ENCODE measurements around the gene CD7.

The CD7 gene

DNA sequence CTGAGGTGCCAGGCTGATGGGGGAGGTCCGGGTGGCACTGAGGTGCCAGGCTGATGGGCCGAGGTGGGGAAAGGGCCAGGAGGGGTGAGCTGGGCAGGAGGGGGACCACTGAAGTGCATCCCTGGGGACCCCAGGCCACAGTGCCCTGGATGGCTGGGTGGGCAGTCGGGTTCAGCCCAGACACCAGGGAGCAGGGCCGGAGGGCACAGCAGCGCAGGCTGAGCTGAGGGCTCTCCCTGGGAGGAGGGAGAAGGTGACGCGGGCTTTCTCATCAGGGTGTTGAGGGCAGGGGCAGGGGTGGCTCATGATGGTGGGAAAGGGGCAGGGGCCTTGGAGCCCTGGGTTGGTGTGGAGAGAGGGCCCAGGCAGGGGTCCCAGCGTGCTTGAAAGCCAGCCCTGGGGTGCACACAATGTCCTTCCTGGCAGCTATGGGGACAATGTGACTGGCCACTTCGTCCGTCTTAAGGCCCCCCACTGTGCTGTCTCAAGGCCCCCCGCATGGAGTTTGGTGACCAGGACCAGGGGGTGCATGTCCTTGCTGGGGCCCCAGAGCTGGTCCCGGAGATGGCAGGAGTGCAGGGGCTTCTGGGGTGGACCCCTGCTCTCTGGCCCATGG, 16.0 kb downstream of the CD7 start:
- no peak overlapping the region for H3K27ac ChIP-seq (ENCODE audit: extremely low read depth, low read depth, low read length)
- H3K36me3 ChIP-seq (ENCODE audit: control insufficient read depth in 2 of 2, insufficient read depth in 1 of 2, low read length in 2 of 2) = no peaks in the 10 kb centered on the region
- no peak overlapping the region for H3K4me3 ChIP-seq (ENCODE audit: low read depth, low read length)
- POLR2A ChIA-PET = interaction anchor here (1.5 to 1.9 kb wide), 2 partner anchors 9 to 32 kb away, joined by 3 to 7 read pairs; no protein-coding TSS in a partner anchor
- TF ChIP-seq ZNF324 (tag by site-specific recombination; IDR thresholded peaks at IDR 0.05) = no peak
- TF ChIP-seq GLI4 (tag by site-specific recombination; IDR thresholded peaks at IDR 0.05) = no peak
- no peak for TF ChIP-seq PRDM1 (tag by site-specific recombination; IDR thresholded peaks at IDR 0.05)
- TF ChIP-seq, protein P1, sequence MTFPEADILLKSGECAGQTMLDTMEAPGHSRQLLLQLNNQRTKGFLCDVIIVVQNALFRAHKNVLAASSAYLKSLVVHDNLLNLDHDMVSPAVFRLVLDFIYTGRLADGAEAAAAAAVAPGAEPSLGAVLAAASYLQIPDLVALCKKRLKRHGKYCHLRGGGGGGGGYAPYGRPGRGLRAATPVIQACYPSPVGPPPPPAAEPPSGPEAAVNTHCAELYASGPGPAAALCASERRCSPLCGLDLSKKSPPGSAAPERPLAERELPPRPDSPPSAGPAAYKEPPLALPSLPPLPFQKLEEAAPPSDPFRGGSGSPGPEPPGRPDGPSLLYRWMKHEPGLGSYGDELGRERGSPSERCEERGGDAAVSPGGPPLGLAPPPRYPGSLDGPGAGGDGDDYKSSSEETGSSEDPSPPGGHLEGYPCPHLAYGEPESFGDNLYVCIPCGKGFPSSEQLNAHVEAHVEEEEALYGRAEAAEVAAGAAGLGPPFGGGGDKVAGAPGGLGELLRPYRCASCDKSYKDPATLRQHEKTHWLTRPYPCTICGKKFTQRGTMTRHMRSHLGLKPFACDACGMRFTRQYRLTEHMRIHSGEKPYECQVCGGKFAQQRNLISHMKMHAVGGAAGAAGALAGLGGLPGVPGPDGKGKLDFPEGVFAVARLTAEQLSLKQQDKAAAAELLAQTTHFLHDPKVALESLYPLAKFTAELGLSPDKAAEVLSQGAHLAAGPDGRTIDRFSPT (tag by site-specific recombination; IDR thresholded peaks at IDR 0.05) = peak; percentile 89
- TF ChIP-seq, protein P2, sequence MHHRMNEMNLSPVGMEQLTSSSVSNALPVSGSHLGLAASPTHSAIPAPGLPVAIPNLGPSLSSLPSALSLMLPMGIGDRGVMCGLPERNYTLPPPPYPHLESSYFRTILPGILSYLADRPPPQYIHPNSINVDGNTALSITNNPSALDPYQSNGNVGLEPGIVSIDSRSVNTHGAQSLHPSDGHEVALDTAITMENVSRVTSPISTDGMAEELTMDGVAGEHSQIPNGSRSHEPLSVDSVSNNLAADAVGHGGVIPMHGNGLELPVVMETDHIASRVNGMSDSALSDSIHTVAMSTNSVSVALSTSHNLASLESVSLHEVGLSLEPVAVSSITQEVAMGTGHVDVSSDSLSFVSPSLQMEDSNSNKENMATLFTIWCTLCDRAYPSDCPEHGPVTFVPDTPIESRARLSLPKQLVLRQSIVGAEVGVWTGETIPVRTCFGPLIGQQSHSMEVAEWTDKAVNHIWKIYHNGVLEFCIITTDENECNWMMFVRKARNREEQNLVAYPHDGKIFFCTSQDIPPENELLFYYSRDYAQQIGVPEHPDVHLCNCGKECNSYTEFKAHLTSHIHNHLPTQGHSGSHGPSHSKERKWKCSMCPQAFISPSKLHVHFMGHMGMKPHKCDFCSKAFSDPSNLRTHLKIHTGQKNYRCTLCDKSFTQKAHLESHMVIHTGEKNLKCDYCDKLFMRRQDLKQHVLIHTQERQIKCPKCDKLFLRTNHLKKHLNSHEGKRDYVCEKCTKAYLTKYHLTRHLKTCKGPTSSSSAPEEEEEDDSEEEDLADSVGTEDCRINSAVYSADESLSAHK (tag by site-specific recombination; IDR thresholded peaks at IDR 0.05) = peak; percentile 100
- TF ChIP-seq, protein P3, sequence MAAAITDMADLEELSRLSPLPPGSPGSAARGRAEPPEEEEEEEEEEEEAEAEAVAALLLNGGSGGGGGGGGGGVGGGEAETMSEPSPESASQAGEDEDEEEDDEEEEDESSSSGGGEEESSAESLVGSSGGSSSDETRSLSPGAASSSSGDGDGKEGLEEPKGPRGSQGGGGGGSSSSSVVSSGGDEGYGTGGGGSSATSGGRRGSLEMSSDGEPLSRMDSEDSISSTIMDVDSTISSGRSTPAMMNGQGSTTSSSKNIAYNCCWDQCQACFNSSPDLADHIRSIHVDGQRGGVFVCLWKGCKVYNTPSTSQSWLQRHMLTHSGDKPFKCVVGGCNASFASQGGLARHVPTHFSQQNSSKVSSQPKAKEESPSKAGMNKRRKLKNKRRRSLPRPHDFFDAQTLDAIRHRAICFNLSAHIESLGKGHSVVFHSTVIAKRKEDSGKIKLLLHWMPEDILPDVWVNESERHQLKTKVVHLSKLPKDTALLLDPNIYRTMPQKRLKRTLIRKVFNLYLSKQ (tag by site-specific recombination; IDR thresholded peaks at IDR 0.05; ENCODE audit: borderline replicate concordance) = no peak
- CTCF ChIA-PET = interaction anchor here (0.9 to 2.3 kb wide), 8 partner anchors 9 to 66 kb away, joined by 3 to 11 read pairs (median 4); no protein-coding TSS in a partner anchor
- no peaks in the 10 kb centered on the region for H3K9me3 ChIP-seq (ENCODE audit: control insufficient read depth, insufficient read depth, low read depth, low read length)
- H3K4me1 ChIP-seq (ENCODE audit: control insufficient read depth, insufficient read depth, low read length) = peaks cover 13% of the 10 kb centered on the region

DNA sequence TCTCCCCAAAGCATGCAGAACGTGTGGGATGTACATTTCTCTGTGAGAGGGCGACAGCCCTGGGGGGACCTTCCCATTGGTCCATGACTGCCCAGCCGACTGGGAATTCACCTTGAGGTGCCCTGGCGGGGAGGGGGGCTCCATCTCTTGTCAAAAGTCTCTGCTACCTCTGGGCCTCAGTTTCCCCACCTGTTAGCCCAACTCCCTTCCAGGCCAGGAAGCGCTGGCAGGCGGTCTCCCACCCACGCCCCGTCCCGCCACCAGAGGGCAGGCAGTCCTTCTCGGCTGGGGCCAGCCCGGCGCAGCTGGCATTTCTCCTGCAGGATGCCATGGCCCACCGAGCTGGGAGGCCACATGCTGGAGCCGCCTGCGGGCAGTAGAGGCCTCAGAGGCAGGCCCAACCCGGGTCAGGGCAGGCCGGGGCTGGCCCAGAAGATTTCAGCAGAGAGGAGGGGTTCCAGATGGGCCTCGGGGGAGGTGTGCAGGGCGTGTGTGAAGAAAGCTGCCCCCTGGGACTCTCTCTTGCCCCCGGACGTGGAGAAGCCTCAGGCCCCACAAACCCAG, 16.6 kb downstream of the CD7 start:
- Histone ChIP-seq H3K9me3 (ENCODE audit: control insufficient read depth, insufficient read depth, low read depth, low read length) (no peaks in the 10 kb centered on the region), H3K27ac (ENCODE audit: extremely low read depth, low read depth, low read length) (no peak overlapping the region), H3K4me1 (ENCODE audit: control insufficient read depth, insufficient read depth, low read length) (peaks cover 13% of the 10 kb centered on the region), H3K36me3 (ENCODE audit: control insufficient read depth in 2 of 2, insufficient read depth in 1 of 2, low read length in 2 of 2) (no peaks in the 10 kb centered on the region), H3K4me3 (ENCODE audit: low read depth, low read length) (no peak overlapping the region)
- POLR2A ChIA-PET = interaction anchor here (1.5 to 1.9 kb wide), 2 partner anchors 8 to 31 kb away, joined by 3 to 7 read pairs; no protein-coding TSS in a partner anchor
- CTCF ChIA-PET = interaction anchor here (0.6 to 2.3 kb wide), 14 partner anchors 8 to 127 kb away, joined by 3 to 11 read pairs (median 3); partner anchors contain the start of gene CD7
- TF ChIP-seq, protein P4, sequence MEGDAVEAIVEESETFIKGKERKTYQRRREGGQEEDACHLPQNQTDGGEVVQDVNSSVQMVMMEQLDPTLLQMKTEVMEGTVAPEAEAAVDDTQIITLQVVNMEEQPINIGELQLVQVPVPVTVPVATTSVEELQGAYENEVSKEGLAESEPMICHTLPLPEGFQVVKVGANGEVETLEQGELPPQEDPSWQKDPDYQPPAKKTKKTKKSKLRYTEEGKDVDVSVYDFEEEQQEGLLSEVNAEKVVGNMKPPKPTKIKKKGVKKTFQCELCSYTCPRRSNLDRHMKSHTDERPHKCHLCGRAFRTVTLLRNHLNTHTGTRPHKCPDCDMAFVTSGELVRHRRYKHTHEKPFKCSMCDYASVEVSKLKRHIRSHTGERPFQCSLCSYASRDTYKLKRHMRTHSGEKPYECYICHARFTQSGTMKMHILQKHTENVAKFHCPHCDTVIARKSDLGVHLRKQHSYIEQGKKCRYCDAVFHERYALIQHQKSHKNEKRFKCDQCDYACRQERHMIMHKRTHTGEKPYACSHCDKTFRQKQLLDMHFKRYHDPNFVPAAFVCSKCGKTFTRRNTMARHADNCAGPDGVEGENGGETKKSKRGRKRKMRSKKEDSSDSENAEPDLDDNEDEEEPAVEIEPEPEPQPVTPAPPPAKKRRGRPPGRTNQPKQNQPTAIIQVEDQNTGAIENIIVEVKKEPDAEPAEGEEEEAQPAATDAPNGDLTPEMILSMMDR (tag by site-specific recombination; IDR thresholded peaks at IDR 0.05) = peak; percentile 89
- TF ChIP-seq ZNF677 (tag by site-specific recombination; IDR thresholded peaks at IDR 0.05) (no peak), SCRT1 (tag by site-specific recombination; IDR thresholded peaks at IDR 0.05; ENCODE audit: borderline replicate concordance) (peak; percentile 48; the same call in 1 of the 2 replicates), ZSCAN23 (tag by site-specific recombination; IDR thresholded peaks at IDR 0.05) (no peak), ZEB2 (tag by site-specific recombination; IDR thresholded peaks at IDR 0.05) (no peak), ZFHX2 (tag by site-specific recombination; conservative IDR thresholded peaks at IDR 0.05) (peak; percentile 38), EGR2 (tag by site-specific recombination; IDR thresholded peaks at IDR 0.05; ENCODE audit: low read depth) (0 out of 2 replicates have a peak, but pooled peaks have one; percentile 16), ZNF600 (tag by site-specific recombination; IDR thresholded peaks at IDR 0.05) (peak; percentile 65), SCRT2 (tag by site-specific recombination; IDR thresholded peaks at IDR 0.05) (peak; percentile 72)
- TF ChIP-seq, protein P3 (tag by site-specific recombination; IDR thresholded peaks at IDR 0.05; ENCODE audit: borderline replicate concordance) = no peak

All from HEK293 (cell line).